ENCODE results near the gene TANC2.

- TF ChIP-seq, protein P1, sequence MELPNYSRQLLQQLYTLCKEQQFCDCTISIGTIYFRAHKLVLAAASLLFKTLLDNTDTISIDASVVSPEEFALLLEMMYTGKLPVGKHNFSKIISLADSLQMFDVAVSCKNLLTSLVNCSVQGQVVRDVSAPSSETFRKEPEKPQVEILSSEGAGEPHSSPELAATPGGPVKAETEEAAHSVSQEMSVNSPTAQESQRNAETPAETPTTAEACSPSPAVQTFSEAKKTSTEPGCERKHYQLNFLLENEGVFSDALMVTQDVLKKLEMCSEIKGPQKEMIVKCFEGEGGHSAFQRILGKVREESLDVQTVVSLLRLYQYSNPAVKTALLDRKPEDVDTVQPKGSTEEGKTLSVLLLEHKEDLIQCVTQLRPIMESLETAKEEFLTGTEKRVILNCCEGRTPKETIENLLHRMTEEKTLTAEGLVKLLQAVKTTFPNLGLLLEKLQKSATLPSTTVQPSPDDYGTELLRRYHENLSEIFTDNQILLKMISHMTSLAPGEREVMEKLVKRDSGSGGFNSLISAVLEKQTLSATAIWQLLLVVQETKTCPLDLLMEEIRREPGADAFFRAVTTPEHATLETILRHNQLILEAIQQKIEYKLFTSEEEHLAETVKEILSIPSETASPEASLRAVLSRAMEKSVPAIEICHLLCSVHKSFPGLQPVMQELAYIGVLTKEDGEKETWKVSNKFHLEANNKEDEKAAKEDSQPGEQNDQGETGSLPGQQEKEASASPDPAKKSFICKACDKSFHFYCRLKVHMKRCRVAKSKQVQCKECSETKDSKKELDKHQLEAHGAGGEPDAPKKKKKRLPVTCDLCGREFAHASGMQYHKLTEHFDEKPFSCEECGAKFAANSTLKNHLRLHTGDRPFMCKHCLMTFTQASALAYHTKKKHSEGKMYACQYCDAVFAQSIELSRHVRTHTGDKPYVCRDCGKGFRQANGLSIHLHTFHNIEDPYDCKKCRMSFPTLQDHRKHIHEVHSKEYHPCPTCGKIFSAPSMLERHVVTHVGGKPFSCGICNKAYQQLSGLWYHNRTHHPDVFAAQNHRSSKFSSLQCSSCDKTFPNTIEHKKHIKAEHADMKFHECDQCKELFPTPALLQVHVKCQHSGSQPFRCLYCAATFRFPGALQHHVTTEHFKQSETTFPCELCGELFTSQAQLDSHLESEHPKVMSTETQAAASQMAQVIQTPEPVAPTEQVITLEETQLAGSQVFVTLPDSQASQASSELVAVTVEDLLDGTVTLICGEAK (IDR thresholded peaks at IDR 0.05): no peak
- TF ChIP-seq, protein P1 (CRISPR knock-in tag; IDR thresholded peaks at IDR 0.05): no peak
- TF ChIP-seq SIN3A (IDR thresholded peaks at IDR 0.05; ENCODE audit: borderline replicate concordance in 2 of 2, control insufficient read depth in 1 of 2, low read depth in 2 of 2, low read length in 2 of 2): no peak
- TF ChIP-seq CTCF (IDR thresholded peaks at IDR 0.05 in 2 of 3, conservative IDR thresholded peaks at IDR 0.05 in 1 of 3; ENCODE audit: insufficient read depth in 2 of 3, low read depth in 1 of 3, low read length in 3 of 3): no peak
- TF ChIP-seq LEF1 (IDR thresholded peaks at IDR 0.05): no peak
- no peak for TF ChIP-seq MTA2 (IDR thresholded peaks at IDR 0.05; ENCODE audit: low read depth)
- TF ChIP-seq MED1 (CRISPR knock-in tag; IDR thresholded peaks at IDR 0.05; ENCODE audit: borderline replicate concordance): no peak
- no peak for TF ChIP-seq NFATC3 (IDR thresholded peaks at IDR 0.05)
- TF ChIP-seq CCNT2 (IDR thresholded peaks at IDR 0.05; ENCODE audit: borderline replicate concordance, extremely low read depth, insufficient read length, low read depth, low read length): no peak
Observed at GRCh38 chr17:62981933-62982332, 15.9 kb downstream of the TANC2 start.
